NCI-H2029 (cell line): ENCODE measurements around the gene SLC39A11.
"Not testable (repeated sequence)": the region's sequence is repeated elsewhere in the genome, so short reads cannot be mapped to it uniquely, and the experiment has no call there.

Experiments
- DNase-seq: peaks from one replicate; lab custom pipeline; 2025; lab: John Stamatoyannopoulos, UW

The SLC39A11 gene

DNA sequence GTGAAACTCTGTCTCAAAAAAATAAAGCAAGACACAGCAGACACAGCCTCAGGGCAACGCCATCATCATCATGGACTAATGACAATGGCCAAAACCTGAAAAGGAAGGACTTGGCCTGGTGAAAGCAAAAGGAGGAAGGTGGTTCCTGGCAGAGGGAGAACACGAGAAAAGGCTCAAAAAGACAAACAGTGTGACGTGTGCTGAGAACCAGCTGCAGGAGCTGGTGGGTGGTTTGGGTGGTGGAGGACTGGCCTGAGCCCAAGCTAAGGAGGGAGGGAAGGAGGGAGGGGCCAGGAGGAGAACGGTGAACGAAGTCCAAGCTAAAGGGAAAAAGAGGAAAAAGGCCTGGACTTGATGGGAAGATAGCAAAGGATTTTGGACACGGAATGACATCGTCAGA, 85.1 kb downstream of the SLC39A11 start:
- DNase-seq = peak; percentile 21

GRCh38 chr17:73005360-73005759, 87.1 kb downstream of the SLC39A11 start:
- DNase-seq = no peak

- DNase-seq = no peak
Observed at GRCh38 chr17:73003487-73003886, 89.0 kb downstream of the SLC39A11 start.

DNA sequence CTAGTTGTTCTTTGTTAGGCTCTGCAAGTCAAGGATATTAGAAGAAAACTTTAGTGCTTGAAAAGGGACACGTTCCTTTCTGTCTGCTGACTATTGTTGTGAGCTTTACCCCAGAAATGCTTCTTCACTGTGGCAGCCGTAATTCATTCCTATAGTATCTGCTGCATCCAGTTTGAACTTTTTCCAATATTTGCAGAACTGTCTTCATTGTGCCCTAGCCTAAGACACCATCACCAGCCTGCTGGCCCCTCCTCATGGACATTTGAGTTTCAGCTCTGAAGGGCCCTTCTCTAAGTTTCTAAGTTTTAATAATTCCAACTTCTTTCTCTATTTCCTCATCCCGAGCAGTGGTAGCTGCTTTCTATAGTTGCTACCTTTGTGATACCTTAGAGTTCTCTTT, 91.7 kb downstream of the SLC39A11 start:
- DNase-seq = no peak

GRCh38 chr17:72999474-72999873, 93.0 kb downstream of the SLC39A11 start:
- DNase-seq = not testable (repeated sequence)

DNA sequence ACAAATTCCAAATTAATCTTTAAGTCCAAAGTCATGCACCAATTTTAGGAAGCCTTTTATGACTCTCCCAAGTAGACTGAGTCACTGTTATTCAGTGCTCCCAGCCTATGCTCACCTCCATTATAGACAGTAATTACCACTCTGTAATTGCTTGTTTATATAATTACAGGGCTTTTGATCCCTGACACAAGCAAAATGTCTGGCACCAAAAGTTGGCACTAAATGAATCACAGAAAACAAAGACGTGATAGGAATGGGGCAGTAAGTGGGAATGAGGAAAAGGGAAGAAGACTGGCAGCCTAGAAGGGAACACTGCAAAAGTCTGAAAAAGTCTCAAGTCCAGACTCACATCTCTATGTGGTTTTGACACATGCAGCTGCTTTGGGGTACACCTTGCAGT, 94.1 kb downstream of the SLC39A11 start:
- no peak for DNase-seq

DNA sequence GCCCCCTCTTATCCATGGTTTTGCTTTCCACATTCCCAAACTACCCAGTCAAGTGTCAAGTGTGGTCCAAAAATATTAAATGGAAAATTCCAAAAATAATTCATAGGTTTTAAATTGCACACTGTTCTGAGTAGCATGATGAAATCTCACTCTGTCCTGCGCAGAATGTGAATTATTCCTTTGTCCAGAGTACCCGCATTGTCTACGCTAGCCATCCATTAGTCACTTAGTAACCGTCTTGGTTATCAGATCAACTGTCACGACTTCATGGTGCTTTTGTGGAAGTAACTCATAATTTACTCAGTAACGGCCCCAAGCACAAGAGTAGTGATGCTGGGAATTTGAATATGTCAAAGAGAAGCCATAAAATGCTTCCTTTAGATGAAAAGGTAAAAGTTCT, 94.9 kb downstream of the SLC39A11 start:
- no peak for DNase-seq

GRCh38 chr17:72996791-72997190, 95.7 kb downstream of the SLC39A11 start:
- DNase-seq = no peak

DNA sequence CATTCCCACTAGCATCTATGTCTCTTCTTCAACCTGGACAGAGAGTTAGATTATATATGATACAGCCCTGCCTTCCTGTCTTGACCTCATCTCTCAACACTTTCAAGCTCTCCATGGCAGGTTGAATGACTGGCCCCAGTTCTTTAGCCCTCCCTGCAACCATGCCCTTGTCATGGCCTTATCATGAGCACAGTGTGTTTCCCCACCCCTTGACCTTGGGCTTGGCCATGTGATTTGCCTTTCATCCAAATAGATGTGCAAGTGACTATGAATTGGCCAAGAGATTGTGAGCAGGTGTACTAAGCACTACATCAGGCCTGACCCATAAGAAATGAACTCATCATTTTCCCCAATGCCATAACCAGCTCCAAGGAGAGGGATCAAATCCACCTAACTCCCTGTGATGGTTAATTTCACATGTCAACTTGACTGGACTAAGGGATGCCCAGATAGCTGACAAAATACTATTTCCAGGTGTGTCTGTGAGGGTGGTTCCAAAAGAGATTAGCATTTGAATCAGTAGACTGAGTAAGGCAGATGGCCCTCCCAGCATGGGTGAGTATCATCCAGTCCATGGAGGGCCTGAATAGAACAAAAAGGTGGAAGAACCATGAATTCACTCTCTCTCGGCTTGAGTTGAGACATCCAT, 97.4 kb downstream of the SLC39A11 start:
- no peak for DNase-seq

DNA sequence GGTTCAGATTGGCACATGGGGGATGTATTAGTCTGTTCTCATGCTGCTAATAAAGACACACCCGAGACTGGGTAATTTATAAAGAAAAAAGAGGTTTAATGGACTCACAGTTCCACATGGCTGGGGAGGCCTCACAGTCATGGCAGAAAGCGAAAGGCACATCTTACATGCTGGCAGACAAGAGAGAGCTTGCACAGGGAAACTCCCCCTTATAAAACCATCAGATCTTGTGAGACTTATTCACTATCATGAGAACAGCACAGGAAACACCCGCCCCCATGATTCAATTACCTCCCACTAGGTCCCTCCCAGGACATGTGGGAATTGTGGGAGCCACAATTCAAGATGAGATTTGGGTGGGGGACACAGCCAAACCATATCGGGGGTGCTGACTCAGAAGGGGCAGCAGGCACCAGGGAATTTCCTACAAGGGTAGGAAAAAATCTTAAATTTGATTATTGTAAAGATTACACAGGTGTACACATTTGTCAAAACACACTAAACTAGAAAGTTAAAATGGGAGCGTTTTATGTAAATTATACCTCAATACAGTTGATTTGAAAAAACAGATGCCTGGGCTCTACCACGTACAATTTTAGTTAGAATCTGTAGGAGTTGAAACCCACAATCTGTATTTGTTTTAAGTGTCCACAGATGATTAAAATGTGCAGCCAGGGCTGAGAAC, 99.6 kb downstream of the SLC39A11 start:
- not testable (repeated sequence) for DNase-seq

DNA sequence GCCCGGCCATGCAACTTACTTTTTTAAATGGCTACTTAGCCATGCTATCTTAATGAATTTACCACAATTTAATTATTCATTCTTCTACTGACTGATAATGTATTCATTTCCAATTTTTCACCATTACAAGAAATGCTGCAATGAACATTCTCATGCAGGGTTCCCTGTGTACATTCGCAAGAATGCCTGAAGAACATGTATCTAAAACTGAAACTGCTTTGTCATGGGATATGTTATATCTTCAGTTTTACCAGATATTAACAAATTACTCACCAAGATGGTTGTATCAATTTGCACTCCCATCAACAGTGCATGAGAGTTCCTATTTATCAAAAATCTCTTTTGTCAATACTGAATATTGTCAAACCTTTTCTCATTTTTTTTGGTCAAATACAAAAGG, 100.8 kb downstream of the SLC39A11 start:
- no peak for DNase-seq

- no peak for DNase-seq
Observed at GRCh38 chr17:72989074-72989610, 103.3 kb downstream of the SLC39A11 start.

GRCh38 chr17:72988451-72988850, 104.0 kb downstream of the SLC39A11 start:
- no peak for DNase-seq

GRCh38 chr17:72987166-72987565, 105.3 kb downstream of the SLC39A11 start:
- no peak for DNase-seq

GRCh38 chr17:72985882-72986720, 106.4 kb downstream of the SLC39A11 start:
- DNase-seq = peak; percentile 45

DNA sequence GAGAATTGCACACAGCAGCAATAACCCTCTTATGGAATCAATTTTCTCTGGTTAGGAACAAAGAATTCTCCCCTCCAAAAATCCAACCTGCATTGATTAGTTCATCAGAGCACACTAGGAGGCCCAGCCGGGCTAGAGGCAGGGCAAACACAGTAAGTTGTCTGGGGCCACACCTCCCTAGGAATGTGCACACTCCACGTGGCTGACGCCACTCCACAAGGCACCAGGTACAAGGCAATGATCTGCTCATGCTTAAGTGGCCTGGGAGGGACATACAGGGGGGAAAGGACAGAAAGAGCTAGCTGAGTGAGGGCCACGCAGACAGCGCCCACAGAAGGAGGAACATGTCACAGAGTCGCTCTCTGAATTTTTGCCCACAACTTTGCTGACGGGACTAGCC, 107.6 kb downstream of the SLC39A11 start:
- no peak for DNase-seq

DNA sequence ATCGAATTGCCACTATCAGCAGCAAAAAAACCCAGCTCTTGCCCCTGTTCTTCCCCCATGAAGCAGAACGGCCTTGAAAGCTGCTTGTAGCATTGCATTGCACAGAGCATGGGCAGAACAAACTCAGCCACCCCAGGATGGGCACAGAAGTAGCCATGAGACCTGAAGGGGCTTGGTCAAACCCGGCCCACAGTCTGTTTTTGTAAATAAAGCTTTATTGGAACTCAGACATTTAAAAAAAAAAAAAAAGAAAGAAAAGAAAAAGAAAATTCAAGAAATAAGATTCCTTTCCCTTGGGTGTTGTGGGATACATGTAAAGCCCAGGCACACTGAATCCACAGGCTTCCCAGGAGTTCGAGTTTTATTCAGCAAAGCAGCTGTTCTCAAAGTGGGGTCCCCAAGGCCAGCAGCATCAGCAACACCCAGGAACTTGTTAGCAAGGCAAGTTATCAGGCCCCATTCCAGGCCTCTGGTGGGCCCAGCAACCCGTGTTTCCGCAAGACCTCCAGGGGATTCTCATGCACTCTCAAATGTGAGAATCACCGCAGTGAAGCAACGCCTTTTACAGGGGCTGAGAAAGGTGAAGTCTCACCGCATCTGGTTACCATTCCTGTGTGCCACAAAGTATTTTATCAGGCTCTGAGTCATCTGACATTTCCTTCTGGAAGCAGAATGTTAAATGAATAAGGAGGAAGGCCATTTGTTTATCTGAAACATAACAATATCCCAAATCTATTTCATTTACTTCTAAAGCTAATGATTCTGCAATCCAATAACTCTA, 108.2 kb downstream of the SLC39A11 start:
- no peak for DNase-seq

GRCh38 chr17:72982680-72983079, 109.8 kb downstream of the SLC39A11 start:
- DNase-seq = no peak

DNA sequence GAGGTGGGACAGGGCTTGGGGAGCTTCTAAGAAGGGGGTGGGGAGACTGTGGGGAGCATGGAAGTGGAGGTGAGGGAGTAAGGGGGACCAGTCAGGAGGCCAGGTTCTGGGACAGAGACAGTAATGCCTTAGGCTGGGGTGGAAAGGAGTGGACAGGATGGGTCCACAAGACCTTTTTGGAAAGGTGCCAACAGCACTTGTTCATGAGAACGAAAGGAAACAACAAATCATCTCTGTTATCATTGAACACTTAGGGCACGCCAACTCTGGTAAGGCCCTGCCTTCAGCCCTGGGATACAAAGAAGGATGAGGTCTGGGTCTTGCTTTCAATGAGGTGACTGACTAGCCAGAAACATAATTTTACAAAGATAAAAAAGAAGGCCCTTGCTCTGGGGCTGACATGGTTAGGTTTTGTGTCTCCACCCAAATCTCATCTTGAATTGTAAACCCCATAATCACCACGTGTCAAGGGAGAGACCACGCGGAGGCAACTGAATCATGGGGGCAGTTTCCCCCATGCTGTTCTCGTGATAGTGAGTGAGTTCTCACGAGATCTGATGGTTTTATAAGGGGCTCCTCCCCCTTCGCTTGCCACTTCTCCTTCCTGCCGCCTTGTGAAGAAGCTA, 113.8 kb downstream of the SLC39A11 start:
- DNase-seq = peak; percentile 55

DNA sequence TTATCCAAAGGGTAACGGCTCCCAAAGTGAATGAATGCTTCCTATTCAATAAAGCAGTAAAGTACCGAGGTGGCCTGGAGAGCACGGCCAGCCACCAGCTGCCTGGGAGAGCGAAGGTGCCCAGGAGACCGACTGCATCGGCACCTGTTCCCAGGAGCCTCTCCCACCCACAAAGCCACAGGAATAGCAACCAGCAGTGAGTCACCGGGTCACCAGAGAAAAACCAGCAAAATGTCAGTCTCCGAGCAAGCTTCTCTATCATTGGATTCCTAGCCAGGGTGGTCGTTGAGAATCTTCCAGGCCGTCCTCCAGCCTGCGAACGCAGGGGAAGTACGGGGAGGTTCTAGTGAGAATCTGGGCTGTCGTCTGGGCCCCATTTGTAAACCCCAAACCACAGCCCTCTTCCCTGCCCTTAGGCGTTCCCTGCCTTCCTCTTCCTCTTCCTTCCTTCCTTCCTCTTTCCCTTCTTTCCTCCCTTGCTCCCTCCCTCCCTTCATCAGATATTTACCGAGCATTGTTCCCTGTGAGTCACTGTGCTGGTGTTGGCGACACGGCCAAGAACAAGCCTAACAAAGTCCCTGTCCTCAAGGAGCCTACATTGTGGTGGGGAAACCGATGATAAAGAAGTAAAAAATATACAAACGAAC, 114.6 kb downstream of the SLC39A11 start:
- no peak for DNase-seq
